GM23338 (cell line): Measurements from ENCODE around the gene SLC25A44.

Source experiments
- EZH2 ChIP-seq: fragments of 200-600 bp; sonication (generic); IDR thresholded peaks from one replicate; pipeline ENCODE4 v1.8.0; 2017; ENCODE audit warnings: antibody characterized with exemption, mild to moderate bottlenecking, low read depth; ENCODE audit not compliant: unreplicated experiment
- POLR2AphosphoS5 ChIP-seq: IDR thresholded peaks from 2 replicates; pipeline ENCODE4 v1.6.1; 2016; ENCODE audit warnings: antibody characterized with exemption, low read depth
- TF ChIP-seq, protein P1 (sequence below), 2 experiments: fragments of 200-600 bp in 1 of 2; sonication (generic) in 1 of 2; conservative IDR thresholded peaks; 2 replicates each; pipeline versions ENCODE4 v1.5.1 to v1.6.1; 2016 to 2017; ENCODE audit warnings: antibody characterized with exemption in 2 of 2, low read depth in 2 of 2, mild to moderate bottlenecking in 2 of 2, moderate library complexity in 1 of 2

DNA sequence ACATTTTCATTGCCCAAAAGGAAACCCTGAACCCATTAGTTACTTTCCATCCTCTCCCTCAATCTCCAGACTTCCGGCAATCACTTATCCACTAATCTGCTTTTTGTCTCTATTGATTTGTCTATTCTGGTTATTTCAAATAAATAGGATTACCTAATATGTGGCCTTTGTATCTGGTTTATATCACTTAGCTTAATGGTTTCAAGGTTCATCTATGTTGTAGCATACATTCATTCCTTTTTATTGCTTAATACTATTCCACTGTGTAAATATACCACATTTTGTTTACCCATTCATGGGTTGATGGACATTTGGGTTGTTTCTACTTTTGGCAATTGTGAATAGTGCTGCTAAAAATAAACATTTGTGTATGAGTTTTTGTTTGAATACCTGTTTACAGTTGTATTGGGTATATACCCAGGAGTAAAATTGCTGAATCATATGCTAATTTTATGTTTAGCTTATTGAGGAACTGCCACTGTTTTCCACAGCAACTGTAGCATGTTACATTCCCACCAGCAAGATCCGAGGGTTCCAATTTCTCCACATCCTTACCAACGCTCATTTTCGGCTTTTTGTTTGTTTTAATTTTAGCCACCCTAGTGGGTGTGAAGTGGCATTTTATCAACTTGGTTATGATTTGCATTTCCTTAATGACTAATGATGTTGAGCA is 2.5 kb upstream of the SLC25A44 start:
- no peak for TF ChIP-seq POLR2AphosphoS5
- TF ChIP-seq, protein P1, sequence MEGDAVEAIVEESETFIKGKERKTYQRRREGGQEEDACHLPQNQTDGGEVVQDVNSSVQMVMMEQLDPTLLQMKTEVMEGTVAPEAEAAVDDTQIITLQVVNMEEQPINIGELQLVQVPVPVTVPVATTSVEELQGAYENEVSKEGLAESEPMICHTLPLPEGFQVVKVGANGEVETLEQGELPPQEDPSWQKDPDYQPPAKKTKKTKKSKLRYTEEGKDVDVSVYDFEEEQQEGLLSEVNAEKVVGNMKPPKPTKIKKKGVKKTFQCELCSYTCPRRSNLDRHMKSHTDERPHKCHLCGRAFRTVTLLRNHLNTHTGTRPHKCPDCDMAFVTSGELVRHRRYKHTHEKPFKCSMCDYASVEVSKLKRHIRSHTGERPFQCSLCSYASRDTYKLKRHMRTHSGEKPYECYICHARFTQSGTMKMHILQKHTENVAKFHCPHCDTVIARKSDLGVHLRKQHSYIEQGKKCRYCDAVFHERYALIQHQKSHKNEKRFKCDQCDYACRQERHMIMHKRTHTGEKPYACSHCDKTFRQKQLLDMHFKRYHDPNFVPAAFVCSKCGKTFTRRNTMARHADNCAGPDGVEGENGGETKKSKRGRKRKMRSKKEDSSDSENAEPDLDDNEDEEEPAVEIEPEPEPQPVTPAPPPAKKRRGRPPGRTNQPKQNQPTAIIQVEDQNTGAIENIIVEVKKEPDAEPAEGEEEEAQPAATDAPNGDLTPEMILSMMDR (conservative IDR thresholded peaks at IDR 0.05; ENCODE audit: low read depth in 2 of 2): no peak
- no peak for TF ChIP-seq EZH2
